HCT116 (cell line): Measurements from ENCODE around the gene OGN.

Experiments
- CTCF ChIP-seq, 3 experiments: fragments of 200-600 bp in 1 of 3; sonication (generic) in 1 of 3; IDR thresholded peaks in 2 of 3; conservative IDR thresholded peaks in 1 of 3; 2 replicates each; pipeline ENCODE4 v1.5.1; 2012 to 2017; ENCODE audit warnings: low read depth in 2 of 3, low read length in 2 of 3, antibody characterized with exemption in 1 of 3, borderline replicate concordance in 1 of 3, control low read depth in 1 of 3, mild to moderate bottlenecking in 1 of 3, mixed read lengths in 1 of 3, mixed run types in 1 of 3, moderate library complexity in 1 of 3; ENCODE audit not compliant: insufficient read depth in 1 of 3
- EZH2 ChIP-seq: fragments of 200-600 bp; sonication (generic); IDR thresholded peaks from 2 replicates; pipeline ENCODE4 v1.6.1; 2017; ENCODE audit warnings: antibody characterized with exemption, mixed run types
- EZH2phosphoT487 ChIP-seq: fragments of 200-600 bp; IDR thresholded peaks from 2 replicates; pipeline ENCODE4 v1.6.1; 2018; ENCODE audit warnings: antibody characterized with exemption, borderline replicate concordance
- MAX ChIP-seq: IDR thresholded peaks from 2 replicates; pipeline ENCODE4 v1.6.1; 2012
- POLR2A ChIP-seq: IDR thresholded peaks from 2 replicates; pipeline ENCODE4 v1.7.0; 2011; ENCODE audit warnings: borderline replicate concordance; ENCODE audit not compliant: insufficient read depth, insufficient read length; ENCODE audit errors: extremely low read depth
- ZFX ChIP-seq: fragments of 450-650 bp; IDR thresholded peaks from 2 replicates; pipeline ENCODE4 v1.6.1; 2017

- TF ChIP-seq CTCF (IDR thresholded peaks at IDR 0.05 in 2 of 3, conservative IDR thresholded peaks at IDR 0.05 in 1 of 3; ENCODE audit: borderline replicate concordance in 1 of 3, insufficient read depth in 1 of 3, low read depth in 2 of 3, low read length in 2 of 3) = no peak
- no peak for TF ChIP-seq ZFX
- no peak for TF ChIP-seq EZH2phosphoT487
- no peak for TF ChIP-seq MAX
- no peak for TF ChIP-seq EZH2
- no peak for TF ChIP-seq POLR2A
Observed at GRCh38 chr9:92392690-92393089, 11.7 kb downstream of the OGN start.
